ENCODE measurements around the gene DST. TPM values are rescaled to one million over a fixed set of nuclear protein-coding genes. Genes with fewer than 3 reads are reported as not detected.

DST gene
- total RNA-seq, 2 donors from 2014 or later = 7.2 to 10.9 TPM

- peaks cover 0 to 13% of the 10 kb centered on the region in 2 donors for H3K9me3 Mint-ChIP-seq
- ATAC-seq (no peak), DNase-seq (ENCODE audit: low spot score in 2 of 2) (no peak)
- no peak overlapping the region for H3K27ac Mint-ChIP-seq
- H3K36me3 Mint-ChIP-seq = peaks cover 0 to 6% of the 10 kb centered on the region in 2 donors
Measured at GRCh38 chr6:56434606-56435005, 208.1 kb downstream of the DST start.

GRCh38 chr6:56433119-56433518 is 209.6 kb downstream of the DST start:
- DNase-seq (ENCODE audit: low spot score in 2 of 2) (no peak), ATAC-seq (no peak)
- Mint-ChIP-seq H3K27ac (no peak overlapping the region), H3K9me3 (peaks cover 0 to 8% of the 10 kb centered on the region in 2 donors), H3K36me3 (peaks cover 0 to 6% of the 10 kb centered on the region in 2 donors)

GRCh38 chr6:56432194-56432593 is 210.5 kb downstream of the DST start:
- Mint-ChIP-seq H3K9me3 (peaks cover 6 to 8% of the 10 kb centered on the region in 2 donors), H3K27ac (no peak overlapping the region)

GRCh38 chr6:56430629-56431600 is 211.8 kb downstream of the DST start:
- Mint-ChIP-seq H3K36me3 (peaks cover 0 to 6% of the 10 kb centered on the region in 2 donors), H3K9me3 (peaks cover 6 to 8% of the 10 kb centered on the region in 2 donors), H3K27ac (no peak overlapping the region)
- ATAC-seq (no peak), DNase-seq (ENCODE audit: low spot score in 2 of 2) (no peak)

More at GRCh38 chr6:56432194-56432593, 210.5 kb downstream of the DST start:
- peaks cover 0 to 6% of the 10 kb centered on the region in 2 donors for H3K36me3 Mint-ChIP-seq
- ATAC-seq (no peak), DNase-seq (ENCODE audit: low spot score in 2 of 2) (no peak)

GRCh38 chr6:56424542-56425083 is 218.1 kb downstream of the DST start:
- no peak for DNase-seq (ENCODE audit: low spot score in 2 of 2)
- no peaks in the 10 kb centered on the region for H3K36me3 Mint-ChIP-seq
- no peak overlapping the region for H3K27ac Mint-ChIP-seq
- peaks cover 0 to 6% of the 10 kb centered on the region in 2 donors for H3K9me3 Mint-ChIP-seq
- no peak for ATAC-seq

GRCh38 chr6:56424064-56424463 is 218.6 kb downstream of the DST start:
- Mint-ChIP-seq H3K36me3 (no peaks in the 10 kb centered on the region), H3K9me3 (peaks cover 0 to 6% of the 10 kb centered on the region in 2 donors), H3K27ac (no peak overlapping the region)
- DNase-seq (ENCODE audit: low spot score in 2 of 2) (no peak), ATAC-seq (no peak)

GRCh38 chr6:56420296-56420695 is 222.4 kb downstream of the DST start:
- H3K36me3 Mint-ChIP-seq = no peaks in the 10 kb centered on the region
- H3K27ac Mint-ChIP-seq = no peak overlapping the region
- ATAC-seq (no peak), DNase-seq (ENCODE audit: low spot score in 2 of 2) (no peak)
- H3K9me3 Mint-ChIP-seq = no peaks in the 10 kb centered on the region

GRCh38 chr6:56419191-56419590 is 223.5 kb downstream of the DST start:
- no peaks in the 10 kb centered on the region for H3K9me3 Mint-ChIP-seq
- no peaks in the 10 kb centered on the region for H3K36me3 Mint-ChIP-seq
- DNase-seq (ENCODE audit: low spot score in 2 of 2) = no peak
- no peak for ATAC-seq
- no peak overlapping the region for H3K27ac Mint-ChIP-seq

- no peak for DNase-seq (ENCODE audit: low spot score in 2 of 2)
- Mint-ChIP-seq H3K36me3 (no peaks in the 10 kb centered on the region), H3K27ac (no peak overlapping the region), H3K9me3 (no peaks in the 10 kb centered on the region)
- no peak for ATAC-seq
Measured at GRCh38 chr6:56417823-56418222, 224.9 kb downstream of the DST start.

- no peaks in the 10 kb centered on the region for H3K9me3 Mint-ChIP-seq
- DNase-seq (ENCODE audit: low spot score in 2 of 2) (no peak), ATAC-seq (no peak)
- H3K27ac Mint-ChIP-seq = no peak overlapping the region
- H3K36me3 Mint-ChIP-seq = no peaks in the 10 kb centered on the region
Measured at GRCh38 chr6:56416247-56416646, 226.4 kb downstream of the DST start.

- H3K9me3 Mint-ChIP-seq = no peaks in the 10 kb centered on the region
- DNase-seq (ENCODE audit: low spot score in 2 of 2) (no peak), ATAC-seq (no peak)
- peak overlapping the region in 1 of 2 donors; percentile 26 for H3K27ac Mint-ChIP-seq
- H3K36me3 Mint-ChIP-seq = no peaks in the 10 kb centered on the region
Measured at GRCh38 chr6:56408976-56409375, 233.7 kb downstream of the DST start.
